ENCODE results near the gene IFT122. TPM values are rescaled to one million over a fixed set of nuclear protein-coding genes. Genes with fewer than 3 reads are reported as not detected.
"Not testable (repeated sequence)": the region's sequence is repeated elsewhere in the genome, so short reads cannot be mapped to it uniquely, and the experiment has no call there.

Gene IFT122
- polyA plus RNA-seq, 1 donor, result 41.2 TPM

- DNase-seq, result not testable (repeated sequence)
Measured at GRCh38 chr3:129499604-129500333, 59.7 kb downstream of the IFT122 start.

- DNase-seq, result no peak
Measured at GRCh38 chr3:129500334-129500658, 60.3 kb downstream of the IFT122 start.

GRCh38 chr3:129501630-129502029 lies 61.6 kb downstream of the IFT122 start:
- no peak for DNase-seq

- no peak for DNase-seq
Measured at GRCh38 chr3:129502641-129503408, 62.8 kb downstream of the IFT122 start.

- no peak for DNase-seq
Measured at GRCh38 chr3:129503471-129504291, 63.7 kb downstream of the IFT122 start.

GRCh38 chr3:129504471-129505100 lies 64.6 kb downstream of the IFT122 start:
- DNase-seq, result no peak

GRCh38 chr3:129505341-129505740 lies 65.3 kb downstream of the IFT122 start:
- no peak for DNase-seq

- DNase-seq, result no peak
Measured at GRCh38 chr3:129506231-129506742, 66.3 kb downstream of the IFT122 start.

- no peak for DNase-seq
Measured at GRCh38 chr3:129507181-129507831, 67.3 kb downstream of the IFT122 start.

GRCh38 chr3:129512595-129512994 lies 72.6 kb downstream of the IFT122 start:
- no peak for DNase-seq

GRCh38 chr3:129513705-129514104 lies 73.7 kb downstream of the IFT122 start:
- no peak for DNase-seq

- DNase-seq, result no peak
Measured at GRCh38 chr3:129514110-129514509, 74.1 kb downstream of the IFT122 start.

GRCh38 chr3:129514563-129514962 lies 74.5 kb downstream of the IFT122 start:
- DNase-seq, result no peak

- not testable (repeated sequence) for DNase-seq
Measured at GRCh38 chr3:129515108-129515820, 75.2 kb downstream of the IFT122 start.

- DNase-seq, result not testable (repeated sequence)
Measured at GRCh38 chr3:129515821-129516432, 75.9 kb downstream of the IFT122 start.

- no peak for DNase-seq
Measured at GRCh38 chr3:129517516-129517915, 77.5 kb downstream of the IFT122 start.

- DNase-seq, result no peak
Measured at GRCh38 chr3:129518038-129518561, 78.1 kb downstream of the IFT122 start.

- no peak for DNase-seq
Measured at GRCh38 chr3:129518581-129518980, 78.6 kb downstream of the IFT122 start.

GRCh38 chr3:129519449-129519848 lies 79.4 kb downstream of the IFT122 start:
- DNase-seq, result no peak

- no peak for DNase-seq
Measured at GRCh38 chr3:129519896-129520715, 80.1 kb downstream of the IFT122 start.
